HepG2 (cell line): ENCODE data around the gene CACNB4. TPM values are rescaled to one million over a fixed set of nuclear protein-coding genes. Genes with fewer than 3 reads are reported as not detected.
A peak's percentile ranks its signal among the peaks of the same experiment; 100 is the strongest.

Experiments used
- CBX2 ChIP-seq, 2 experiments: fragments of 200-600 bp in 1 of 2; sonication (generic); formaldehyde crosslinking in 1 of 2; IDR thresholded peaks; 2 replicates each; pipeline versions ENCODE4 v1.7.0 to v1.8.1; 2018 to 2022; ENCODE audit warnings: low read depth in 2 of 2, low read length in 1 of 2, mild to moderate bottlenecking in 1 of 2, missing genetic modification reagents in 1 of 2
- EP300 ChIP-seq, 3 experiments: sonication (generic) in 1 of 3; formaldehyde crosslinking in 1 of 3; IDR thresholded peaks; 2 replicates each; pipeline versions ENCODE4 v1.5.1 to v1.6.1; 2011 to 2020; ENCODE audit warnings: low read depth in 2 of 3, low read length in 2 of 3, borderline replicate concordance in 1 of 3, improper control_type of control experiment in 1 of 3, mild to moderate bottlenecking in 1 of 3, missing genetic modification reagents in 1 of 3, moderate library complexity in 1 of 3
- ETS1 ChIP-seq: sonication (generic); formaldehyde crosslinking; IDR thresholded peaks from 2 replicates; pipeline ENCODE4 v1.4.0; 2020; ENCODE audit warnings: missing genetic modification reagents
- HMGXB3 ChIP-seq: sonication (generic); formaldehyde crosslinking; IDR thresholded peaks from 2 replicates; pipeline ENCODE4 v1.4.0; 2020; ENCODE audit warnings: missing genetic modification reagents, borderline replicate concordance
- HNF4A ChIP-seq: sonication (generic); formaldehyde crosslinking; IDR thresholded peaks from 2 replicates; pipeline ENCODE4 v1.4.0; 2020; ENCODE audit warnings: missing genetic modification reagents
- IKZF5 ChIP-seq: IDR thresholded peaks from 2 replicates; pipeline ENCODE4 v1.6.1; 2018; ENCODE audit warnings: missing genetic modification reagents, mild to moderate bottlenecking, missing compliant biosample characterization
- KAT8 ChIP-seq: IDR thresholded peaks from 2 replicates; pipeline ENCODE4 v1.6.1; 2016; ENCODE audit warnings: missing genetic modification reagents, missing compliant biosample characterization
- KLF13 ChIP-seq: sonication (generic); formaldehyde crosslinking; IDR thresholded peaks from 2 replicates; pipeline ENCODE4 v1.4.0; 2020; ENCODE audit warnings: mild to moderate bottlenecking, missing genetic modification reagents
- MAZ ChIP-seq, 2 experiments: sonication (generic) in 1 of 2; formaldehyde crosslinking in 1 of 2; IDR thresholded peaks; 2 replicates each; pipeline versions ENCODE4 v1.5.0 to v1.6.1; 2012 to 2020; ENCODE audit warnings: low read depth in 2 of 2, mild to moderate bottlenecking in 2 of 2, borderline replicate concordance in 1 of 2, improper control_type of control experiment in 1 of 2, low read length in 1 of 2, missing genetic modification reagents in 1 of 2, moderate library complexity in 1 of 2
- MIER3 ChIP-seq: IDR thresholded peaks from 2 replicates; pipeline ENCODE4 v1.6.1; 2016; ENCODE audit warnings: missing compliant biosample characterization, borderline replicate concordance
- PAWR ChIP-seq: sonication (generic); formaldehyde crosslinking; IDR thresholded peaks from 2 replicates; pipeline ENCODE4 v1.4.0; 2020; ENCODE audit warnings: missing genetic modification reagents, mild to moderate bottlenecking, borderline replicate concordance
- PTBP1 ChIP-seq: fragments of 200-400 bp; formaldehyde crosslinking; IDR thresholded peaks from 2 replicates; pipeline ENCODE4 v1.6.1; 2018; ENCODE audit warnings: low read length, low read depth; ENCODE audit not compliant: poor library complexity, severe bottlenecking
- RBM39 ChIP-seq: fragments of 200-400 bp; formaldehyde crosslinking; IDR thresholded peaks from one replicate; pipeline ENCODE4 v1.6.1; 2018; ENCODE audit warnings: antibody characterized with exemption, mild to moderate bottlenecking, low read depth, low read length; ENCODE audit not compliant: poor library complexity, severe bottlenecking
- SMC3 ChIP-seq: IDR thresholded peaks from 2 replicates; pipeline ENCODE4 v1.6.1; 2011; ENCODE audit warnings: low read length, improper control_type of control experiment
- SP2 ChIP-seq: sonication (generic); formaldehyde crosslinking; IDR thresholded peaks from 2 replicates; pipeline ENCODE4 v1.5.1; 2020; ENCODE audit warnings: mild to moderate bottlenecking, missing genetic modification reagents
- TERF1 ChIP-seq: sonication (generic); formaldehyde crosslinking; IDR thresholded peaks from 2 replicates; pipeline ENCODE4 v1.8.0; 2022; ENCODE audit warnings: mild to moderate bottlenecking, missing genetic modification reagents, moderate library complexity
- ZBTB3 ChIP-seq: sonication (generic); formaldehyde crosslinking; IDR thresholded peaks from 2 replicates; pipeline ENCODE4 v1.4.0; 2020; ENCODE audit warnings: low read depth, mild to moderate bottlenecking, moderate library complexity, missing genetic modification reagents, borderline replicate concordance
- ZFX ChIP-seq: sonication (generic); formaldehyde crosslinking; IDR thresholded peaks from 2 replicates; pipeline ENCODE4 v1.4.0; 2020; ENCODE audit warnings: mild to moderate bottlenecking, low read depth, missing genetic modification reagents, moderate library complexity
- ZNF503 ChIP-seq: sonication (generic); formaldehyde crosslinking; IDR thresholded peaks from 2 replicates; pipeline ENCODE4 v1.4.0; 2020; ENCODE audit warnings: missing genetic modification reagents
- polyA plus RNA-seq, 8 experiments: library from polyadenylated mRNA; depleted of rRNA in 3 of 8; stranded (reverse) in 7 of 8; unstranded in 1 of 8; fragments of >200 nt; fragmentation: Illumina TruSeq in 4 of 8; extraction: Trizol in 4 of 8; gene quantifications; 2 replicates each; pipeline versions ENCODE4 v1.2.1 to v1.2.3, GENCODE V29; 2011 to 2016; ENCODE audit warnings: low read depth in 4 of 8, missing spikeins in 1 of 8, mixed read lengths in 1 of 8; ENCODE audit not compliant: insufficient read depth in 1 of 8
- total RNA-seq, 5 experiments: library from RNA; depleted of rRNA; stranded (reverse); fragments of >200 nt; fragmentation: Illumina TruSeq; extraction: Trizol; gene quantifications; 2 replicates each; pipeline ENCODE4 v1.2.3, GENCODE V29; 2016; ENCODE audit warnings: low read depth in 1 of 5

The CACNB4 gene
- total and polyA plus RNA-seq, 2 of the 13 experiments (the other 11 are each of a cell fraction or from before 2014, with no cell fraction given): 5.1 to 14.3 TPM

GRCh38 chr2:151973901-151974199 is 125.0 kb downstream of the CACNB4 start (continued):
- TF ChIP-seq IKZF5 (CRISPR knock-in tag) (no peak), ZFX (0 out of 2 replicates have a peak, but pooled peaks have one; percentile 50), PTBP1 (no peak), ZNF503 (0 out of 2 replicates have a peak, but pooled peaks have one; percentile 3), CBX2 (IDR thresholded peaks at IDR 0.05; ENCODE audit: low read depth, low read length) (no peak), CBX2 (CRISPR knock-in tag; IDR thresholded peaks at IDR 0.05; ENCODE audit: low read depth) (no peak), SP2 (no peak), MAZ (IDR thresholded peaks at IDR 0.05; ENCODE audit: borderline replicate concordance, low read depth, low read length) (no peak), MAZ (CRISPR knock-in tag; IDR thresholded peaks at IDR 0.05; ENCODE audit: low read depth) (no peak), MIER3 (CRISPR knock-in tag) (peak; percentile 42; the same call in 1 of the 2 replicates), PAWR (no peak), KLF13 (CRISPR knock-in tag) (no peak), TERF1 (CRISPR knock-in tag) (no peak), ETS1 (CRISPR knock-in tag) (no peak), RBM39 (no peak), EP300 (IDR thresholded peaks at IDR 0.05; ENCODE audit: low read depth in 2 of 2, low read length in 2 of 2) (no peak), EP300 (CRISPR knock-in tag; IDR thresholded peaks at IDR 0.05; ENCODE audit: borderline replicate concordance) (no peak), KAT8 (CRISPR knock-in tag) (no peak), HMGXB3 (CRISPR knock-in tag) (peak; percentile 90), HNF4A (CRISPR knock-in tag) (no peak), ZBTB3 (CRISPR knock-in tag) (no peak), SMC3 (no peak)
